GM21717 (cell line): ENCODE data around the gene GRAMD1A.

ENCODE experiments used
- ATAC-seq: cut with Tn5 transposase; IDR thresholded peaks from one replicate; pipeline ENCODE4 v1.9.1; 2021; ENCODE audit warnings: mild to moderate bottlenecking, moderate library complexity; ENCODE audit not compliant: unreplicated experiment

Gene GRAMD1A

DNA sequence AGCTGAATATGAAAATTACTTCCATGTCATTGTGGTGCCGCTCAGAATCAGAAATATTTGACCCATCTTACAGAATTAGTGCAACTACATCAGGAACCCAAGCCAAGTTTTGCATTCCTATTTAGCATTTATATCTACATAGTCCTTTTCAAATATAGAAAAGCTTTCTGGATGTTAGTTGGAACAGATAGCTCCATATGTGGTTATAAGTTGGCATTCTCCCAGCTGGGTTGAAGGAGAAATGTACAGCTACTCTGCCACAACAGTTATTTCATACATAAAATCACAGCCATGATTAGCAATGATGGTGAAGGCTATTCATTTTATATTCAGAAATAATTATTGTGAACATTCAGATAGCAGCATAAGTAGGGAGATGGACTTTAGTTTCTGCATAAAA lies 69.6 kb downstream of the GRAMD1A start:
- ATAC-seq = no peak

DNA sequence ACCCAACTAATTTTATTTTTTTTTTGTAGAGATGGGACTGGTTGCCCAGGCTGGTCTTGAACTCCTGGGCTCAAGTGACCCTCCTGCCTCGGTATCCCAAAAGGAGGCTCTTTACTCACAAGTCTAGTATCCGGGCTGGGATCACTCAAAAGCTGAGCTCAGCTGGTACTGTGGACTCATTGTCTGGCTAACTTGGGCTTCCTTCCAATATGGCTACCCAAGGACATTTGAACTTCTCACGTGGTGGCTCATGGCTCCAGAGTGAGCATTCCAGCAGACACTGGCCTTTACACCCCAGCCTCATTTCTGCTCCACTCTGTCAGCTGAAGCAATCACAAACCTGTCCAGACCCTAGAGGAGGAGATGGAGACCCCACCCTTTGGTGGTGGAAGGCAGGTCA lies 70.3 kb downstream of the GRAMD1A start:
- ATAC-seq = no peak

DNA sequence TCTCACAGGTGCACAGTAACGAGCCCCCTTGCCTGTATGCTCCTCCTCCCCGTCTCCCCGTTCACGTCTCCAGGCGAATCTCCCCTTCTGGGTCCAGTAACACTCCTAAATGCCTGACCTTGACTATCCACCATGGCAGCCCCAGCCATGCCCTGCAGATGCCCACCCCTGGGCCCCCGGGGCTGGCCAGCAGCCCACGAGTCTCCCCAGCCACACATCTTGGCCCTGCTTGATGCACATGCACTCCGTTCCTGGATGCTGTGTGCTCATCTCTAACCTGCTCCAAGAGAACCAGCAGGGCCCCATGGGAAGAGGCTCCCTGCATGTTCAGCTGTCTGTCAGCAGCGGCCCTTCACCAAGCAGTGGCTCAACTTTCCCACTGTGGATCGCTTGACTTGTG lies 73.4 kb downstream of the GRAMD1A start:
- ATAC-seq = no peak

GRCh38 chr19:35073941-35074340 lies 73.8 kb downstream of the GRAMD1A start:
- ATAC-seq = no peak

DNA sequence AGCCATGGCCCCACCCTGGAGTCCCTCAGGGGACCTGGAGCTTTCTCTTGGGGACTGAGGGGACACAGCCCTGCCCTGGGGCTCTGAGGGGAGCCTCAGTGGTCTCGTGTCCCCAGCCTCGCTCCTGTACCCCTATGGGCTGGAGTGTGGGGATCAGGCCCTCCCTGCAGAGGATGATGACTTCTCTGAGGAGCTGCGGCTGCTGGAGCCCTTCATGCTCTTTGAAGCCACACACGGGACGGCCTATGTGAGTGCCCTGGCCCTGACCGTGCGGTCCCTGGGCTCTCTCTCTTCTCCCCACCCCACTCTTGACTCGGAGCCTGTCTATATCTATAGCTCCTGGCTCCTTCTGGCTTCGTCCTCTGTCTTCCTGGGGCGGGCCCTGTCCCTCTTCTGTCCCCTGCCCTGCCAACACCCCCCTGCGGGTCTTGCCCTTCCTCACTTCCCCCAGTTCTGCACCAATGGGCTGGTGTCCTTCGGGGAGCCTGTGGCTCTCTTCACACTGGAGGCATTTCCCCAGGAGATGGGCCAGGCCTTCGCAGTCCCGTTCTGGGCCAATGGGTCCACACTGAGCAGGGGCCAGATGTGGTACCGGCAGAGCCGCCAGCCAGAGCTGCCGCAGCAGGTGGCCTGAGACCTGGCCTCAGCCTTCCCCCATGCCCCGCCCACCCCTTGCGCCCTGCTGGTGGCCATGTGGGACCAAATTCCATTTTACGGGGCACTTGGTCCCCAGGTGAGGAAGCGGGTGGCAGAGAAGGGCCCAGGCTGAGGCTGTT lies 74.5 kb downstream of the GRAMD1A start:
- no peak for ATAC-seq

- ATAC-seq = no peak
Measured at GRCh38 chr19:35075202-35076025, 75.3 kb downstream of the GRAMD1A start.

- no peak for ATAC-seq
Measured at GRCh38 chr19:35076026-35076370, 75.9 kb downstream of the GRAMD1A start.
